Measurements from ENCODE around the gene S100PBP. TPM values are rescaled to one million over a fixed set of nuclear protein-coding genes. Genes with fewer than 3 reads are reported as not detected.

Gene S100PBP
- total and polyA plus RNA-seq, 2 of the 13 experiments (the other 11 are each of a cell fraction or from before 2014, with no cell fraction given) = 20.4 to 26.1 TPM

DNA sequence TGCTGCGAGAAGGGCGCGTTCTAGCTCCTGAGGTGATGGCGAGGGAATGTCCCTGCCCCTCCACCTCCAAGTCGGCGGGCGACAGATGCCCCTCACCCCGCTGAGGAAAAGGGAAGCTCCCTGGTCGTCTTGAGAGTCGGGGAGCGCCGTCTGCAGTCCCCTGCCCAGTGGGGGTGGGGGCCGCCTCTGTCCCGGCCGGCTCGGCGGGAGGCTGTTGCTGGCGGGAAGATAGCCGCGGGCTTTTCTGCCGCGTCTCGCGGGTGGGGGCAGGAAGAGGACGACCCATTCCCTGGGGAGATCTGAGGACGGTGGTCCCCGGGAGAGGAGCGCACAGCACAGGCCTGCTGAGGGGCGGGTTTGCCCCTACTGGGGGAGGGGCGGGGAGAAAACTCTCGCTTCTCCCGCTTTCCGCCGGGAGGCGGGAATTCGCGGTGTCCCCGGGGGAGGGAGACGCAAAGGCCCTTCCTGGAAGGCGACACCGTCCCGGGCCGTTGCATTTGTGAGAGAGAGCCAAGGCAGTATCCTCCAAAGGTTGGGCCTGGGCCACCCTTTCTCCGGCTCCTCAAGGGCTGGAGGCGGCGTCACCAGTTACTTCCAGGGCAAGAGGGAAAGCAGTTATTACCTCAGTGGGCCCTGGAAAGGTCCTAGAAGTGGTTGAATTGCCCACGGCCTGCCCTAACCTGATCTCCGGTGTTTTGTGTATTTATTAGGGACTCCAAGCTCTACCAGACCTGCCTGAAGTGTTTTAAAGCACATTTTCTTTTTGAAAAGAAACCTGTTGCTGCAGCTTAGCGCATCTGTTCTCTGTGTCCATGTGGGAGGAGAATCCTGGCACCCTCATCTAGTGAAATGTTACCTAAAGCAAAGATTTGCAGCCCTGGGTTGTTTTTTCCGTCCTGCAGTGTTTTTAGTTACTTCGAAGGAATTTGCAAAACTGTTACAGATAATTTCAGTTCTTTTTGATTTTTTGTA is 648 bp downstream of the S100PBP start (continued):
- TF ChIP-seq, protein P1, sequence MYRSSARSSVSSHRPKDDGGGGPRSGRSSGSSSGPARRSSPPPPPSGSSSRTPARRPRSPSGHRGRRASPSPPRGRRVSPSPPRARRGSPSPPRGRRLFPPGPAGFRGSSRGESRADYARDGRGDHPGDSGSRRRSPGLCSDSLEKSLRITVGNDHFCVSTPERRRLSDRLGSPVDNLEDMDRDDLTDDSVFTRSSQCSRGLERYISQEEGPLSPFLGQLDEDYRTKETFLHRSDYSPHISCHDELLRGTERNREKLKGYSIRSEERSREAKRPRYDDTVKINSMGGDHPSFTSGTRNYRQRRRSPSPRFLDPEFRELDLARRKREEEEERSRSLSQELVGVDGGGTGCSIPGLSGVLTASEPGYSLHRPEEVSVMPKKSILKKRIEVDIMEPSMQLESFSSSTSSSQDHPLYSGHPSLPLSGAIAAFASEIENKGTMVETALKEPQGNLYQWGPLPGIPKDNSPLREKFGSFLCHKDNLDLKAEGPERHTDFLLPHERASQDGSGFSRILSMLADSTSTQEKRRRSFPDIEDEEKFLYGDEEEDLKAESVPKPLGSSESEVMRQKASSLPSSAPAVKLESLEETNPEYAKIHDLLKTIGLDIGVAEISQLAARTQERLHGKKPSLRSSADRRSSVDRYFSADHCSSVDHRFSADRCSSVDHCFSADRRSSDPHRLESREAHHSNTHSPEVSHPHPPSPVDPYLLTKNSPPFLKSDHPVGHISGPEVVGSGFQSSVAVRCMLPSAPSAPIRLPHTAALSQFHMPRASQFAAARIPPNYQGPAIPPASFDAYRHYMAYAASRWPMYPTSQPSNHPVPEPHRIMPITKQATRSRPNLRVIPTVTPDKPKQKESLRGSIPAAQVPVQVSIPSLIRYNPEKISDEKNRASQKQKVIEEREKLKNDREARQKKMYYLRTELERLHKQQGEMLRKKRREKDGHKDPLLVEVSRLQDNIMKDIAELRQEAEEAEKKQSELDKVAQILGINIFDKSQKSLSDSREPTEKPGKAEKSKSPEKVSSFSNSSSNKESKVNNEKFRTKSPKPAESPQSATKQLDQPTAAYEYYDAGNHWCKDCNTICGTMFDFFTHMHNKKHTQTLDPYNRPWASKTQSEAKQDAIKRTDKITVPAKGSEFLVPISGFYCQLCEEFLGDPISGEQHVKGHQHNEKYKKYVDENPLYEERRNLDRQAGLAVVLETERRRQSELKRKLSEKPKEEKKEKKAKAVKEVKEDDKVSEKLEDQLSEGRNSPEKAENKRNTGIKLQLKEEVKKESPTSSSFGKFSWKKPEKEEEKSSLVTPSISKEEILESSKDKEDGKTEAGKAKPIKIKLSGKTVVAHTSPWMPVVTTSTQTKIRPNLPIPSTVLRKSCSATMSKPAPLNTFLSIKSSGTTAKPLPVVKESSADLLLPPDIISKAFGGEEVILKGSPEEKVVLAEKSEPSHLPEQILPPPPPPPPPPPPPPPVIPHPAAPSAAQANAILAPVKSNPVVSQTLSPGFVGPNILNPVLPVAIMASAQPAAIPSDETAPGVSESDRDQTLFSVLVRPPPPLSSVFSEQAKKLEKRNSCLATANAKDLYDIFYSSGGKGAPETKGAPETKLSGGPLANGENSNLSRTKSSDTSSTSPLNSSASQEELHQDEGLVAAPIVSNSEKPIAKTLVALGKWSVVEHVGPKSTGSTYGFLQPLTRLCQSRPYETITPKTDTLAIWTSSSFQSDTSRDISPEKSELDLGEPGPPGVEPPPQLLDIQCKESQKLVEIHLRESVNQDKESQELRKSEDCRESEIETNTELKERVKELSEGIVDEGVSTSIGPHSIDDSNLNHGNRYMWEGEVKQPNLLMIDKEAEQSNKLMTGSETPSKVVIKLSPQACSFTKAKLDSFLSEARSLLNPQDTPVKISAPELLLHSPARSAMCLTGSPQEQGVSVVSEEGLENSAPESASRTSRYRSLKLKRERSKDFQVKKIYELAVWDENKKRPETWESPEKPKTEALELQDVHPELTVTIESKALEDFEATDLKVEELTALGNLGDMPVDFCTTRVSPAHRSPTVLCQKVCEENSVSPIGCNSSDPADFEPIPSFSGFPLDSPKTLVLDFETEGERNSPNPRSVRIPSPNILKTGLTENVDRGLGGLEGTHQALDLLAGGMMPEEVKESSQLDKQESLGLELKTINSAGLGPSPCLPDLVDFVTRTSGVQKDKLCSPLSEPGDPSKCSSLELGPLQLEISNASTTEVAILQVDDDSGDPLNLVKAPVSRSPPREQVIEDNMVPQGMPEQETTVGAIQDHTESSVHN (CRISPR knock-in tag; IDR thresholded peaks at IDR 0.05) = no peak
- TF ChIP-seq ZNF12 (CRISPR knock-in tag; IDR thresholded peaks at IDR 0.05) = no peak
- TF ChIP-seq HHEX (CRISPR knock-in tag; IDR thresholded peaks at IDR 0.05) = no peak
- TF ChIP-seq DMAP1 (CRISPR knock-in tag; IDR thresholded peaks at IDR 0.05) = peak; percentile 16; the same call in 1 of the 2 replicates
- no peak for TF ChIP-seq ZNF510 (CRISPR knock-in tag; IDR thresholded peaks at IDR 0.05; ENCODE audit: low read depth)
- TF ChIP-seq ZFP82 (CRISPR knock-in tag; IDR thresholded peaks at IDR 0.05; ENCODE audit: borderline replicate concordance) = no peak
- TF ChIP-seq MAFG (CRISPR knock-in tag; IDR thresholded peaks at IDR 0.05) = no peak
- TF ChIP-seq CBX1 (IDR thresholded peaks at IDR 0.05; ENCODE audit: low read depth) = no peak
- no peak for TF ChIP-seq ZNF121 (CRISPR knock-in tag; IDR thresholded peaks at IDR 0.05)
- TF ChIP-seq ZSCAN25 (CRISPR knock-in tag; IDR thresholded peaks at IDR 0.05) = peak; percentile 74; the same call in 1 of the 2 replicates
- TF ChIP-seq, protein P2, sequence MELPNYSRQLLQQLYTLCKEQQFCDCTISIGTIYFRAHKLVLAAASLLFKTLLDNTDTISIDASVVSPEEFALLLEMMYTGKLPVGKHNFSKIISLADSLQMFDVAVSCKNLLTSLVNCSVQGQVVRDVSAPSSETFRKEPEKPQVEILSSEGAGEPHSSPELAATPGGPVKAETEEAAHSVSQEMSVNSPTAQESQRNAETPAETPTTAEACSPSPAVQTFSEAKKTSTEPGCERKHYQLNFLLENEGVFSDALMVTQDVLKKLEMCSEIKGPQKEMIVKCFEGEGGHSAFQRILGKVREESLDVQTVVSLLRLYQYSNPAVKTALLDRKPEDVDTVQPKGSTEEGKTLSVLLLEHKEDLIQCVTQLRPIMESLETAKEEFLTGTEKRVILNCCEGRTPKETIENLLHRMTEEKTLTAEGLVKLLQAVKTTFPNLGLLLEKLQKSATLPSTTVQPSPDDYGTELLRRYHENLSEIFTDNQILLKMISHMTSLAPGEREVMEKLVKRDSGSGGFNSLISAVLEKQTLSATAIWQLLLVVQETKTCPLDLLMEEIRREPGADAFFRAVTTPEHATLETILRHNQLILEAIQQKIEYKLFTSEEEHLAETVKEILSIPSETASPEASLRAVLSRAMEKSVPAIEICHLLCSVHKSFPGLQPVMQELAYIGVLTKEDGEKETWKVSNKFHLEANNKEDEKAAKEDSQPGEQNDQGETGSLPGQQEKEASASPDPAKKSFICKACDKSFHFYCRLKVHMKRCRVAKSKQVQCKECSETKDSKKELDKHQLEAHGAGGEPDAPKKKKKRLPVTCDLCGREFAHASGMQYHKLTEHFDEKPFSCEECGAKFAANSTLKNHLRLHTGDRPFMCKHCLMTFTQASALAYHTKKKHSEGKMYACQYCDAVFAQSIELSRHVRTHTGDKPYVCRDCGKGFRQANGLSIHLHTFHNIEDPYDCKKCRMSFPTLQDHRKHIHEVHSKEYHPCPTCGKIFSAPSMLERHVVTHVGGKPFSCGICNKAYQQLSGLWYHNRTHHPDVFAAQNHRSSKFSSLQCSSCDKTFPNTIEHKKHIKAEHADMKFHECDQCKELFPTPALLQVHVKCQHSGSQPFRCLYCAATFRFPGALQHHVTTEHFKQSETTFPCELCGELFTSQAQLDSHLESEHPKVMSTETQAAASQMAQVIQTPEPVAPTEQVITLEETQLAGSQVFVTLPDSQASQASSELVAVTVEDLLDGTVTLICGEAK (IDR thresholded peaks at IDR 0.05) = no peak
- TF ChIP-seq, protein P2 (CRISPR knock-in tag; IDR thresholded peaks at IDR 0.05) = no peak
